ENCODE measurements around the gene RNASE11.
"Not testable (repeated sequence)": the region's sequence is repeated elsewhere in the genome, so short reads cannot be mapped to it uniquely, and the experiment has no call there.

RNASE11 gene

DNA sequence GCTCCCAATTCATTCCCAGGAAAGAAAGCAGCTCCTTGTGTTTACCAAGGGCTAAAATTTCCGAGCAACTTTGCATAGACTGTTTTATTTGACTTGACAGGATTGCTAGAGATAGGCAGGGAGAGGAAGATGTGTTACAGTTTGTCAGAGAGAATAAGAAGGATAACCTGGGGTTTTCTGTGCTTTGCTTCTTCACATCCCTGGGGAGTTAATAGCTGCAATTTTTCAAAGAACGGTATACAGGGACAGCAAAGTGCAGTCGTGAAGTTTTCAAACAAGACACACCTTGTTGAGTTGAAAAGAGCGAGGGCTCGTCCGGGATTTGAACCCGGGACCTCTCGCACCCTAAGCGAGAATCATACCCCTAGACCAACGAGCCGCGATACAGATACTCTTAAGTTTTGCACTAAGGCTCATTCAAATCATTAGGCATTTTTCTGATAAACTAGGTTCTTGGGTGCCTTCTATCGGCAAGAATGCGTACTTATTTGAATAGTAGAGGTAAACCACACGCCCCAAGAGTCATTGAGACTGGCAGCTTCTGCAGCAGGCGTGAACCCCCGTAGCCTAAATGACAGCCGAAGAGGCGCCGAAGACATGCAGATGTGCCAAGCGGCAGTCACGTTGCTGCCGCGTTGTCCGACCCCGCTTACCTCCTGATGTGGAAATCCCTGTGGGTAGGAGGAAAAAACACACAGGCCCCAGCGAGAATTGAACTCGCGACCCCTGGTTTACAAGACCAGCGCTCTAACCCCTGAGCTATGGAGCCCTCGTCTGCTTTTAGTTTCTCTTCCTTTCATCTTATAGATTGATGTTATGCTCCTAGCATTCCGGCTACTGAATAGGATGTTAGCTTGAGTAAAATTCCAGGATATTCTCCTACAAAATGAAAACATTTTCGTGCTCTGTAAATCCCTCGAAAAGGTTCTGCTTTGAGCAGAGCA lies 25.6 kb upstream of the RNASE11 start:
- DNase-seq = peak; percentile 89

- no peak for DNase-seq
Observed at GRCh38 chr14:20612403-20612802, 24.6 kb upstream of the RNASE11 start.

GRCh38 chr14:20611277-20611676 lies 23.5 kb upstream of the RNASE11 start:
- no peak for DNase-seq

DNA sequence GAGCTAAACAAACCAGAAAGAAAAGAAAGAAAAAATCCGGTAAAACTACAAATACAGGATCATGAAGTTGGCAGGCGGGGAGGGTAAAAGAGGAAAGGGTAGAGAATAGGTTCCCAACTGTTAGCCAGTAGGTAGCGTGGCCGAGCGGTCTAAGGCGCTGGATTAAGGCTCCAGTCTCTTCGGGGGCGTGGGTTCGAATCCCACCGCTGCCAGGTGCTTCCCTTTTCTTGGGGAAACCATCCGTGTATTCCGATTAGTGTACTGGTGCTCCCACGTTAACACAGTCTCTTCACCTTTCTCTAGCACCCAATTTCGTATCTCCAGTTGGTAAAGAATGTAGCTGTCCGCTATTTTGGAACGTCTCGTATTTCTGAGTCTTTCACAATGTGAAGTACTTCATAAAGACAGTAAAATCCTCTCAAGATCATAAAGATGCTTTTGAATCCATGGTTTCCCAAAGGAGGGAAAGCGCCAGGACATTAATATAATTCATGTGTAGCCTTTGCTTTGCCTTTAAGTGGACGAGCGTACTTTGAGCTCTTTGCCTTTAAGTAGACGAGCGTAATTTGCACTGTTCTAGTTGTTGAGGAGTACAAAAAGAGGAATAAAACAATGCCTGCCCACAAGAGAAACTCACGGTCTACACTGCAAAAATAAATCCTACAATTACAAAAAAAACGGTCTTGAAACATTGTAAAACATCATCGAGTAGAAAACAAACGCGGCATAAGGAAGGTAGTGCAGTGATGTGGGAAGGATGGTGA lies 22.4 kb upstream of the RNASE11 start:
- DNase-seq = peak; percentile 50

DNA sequence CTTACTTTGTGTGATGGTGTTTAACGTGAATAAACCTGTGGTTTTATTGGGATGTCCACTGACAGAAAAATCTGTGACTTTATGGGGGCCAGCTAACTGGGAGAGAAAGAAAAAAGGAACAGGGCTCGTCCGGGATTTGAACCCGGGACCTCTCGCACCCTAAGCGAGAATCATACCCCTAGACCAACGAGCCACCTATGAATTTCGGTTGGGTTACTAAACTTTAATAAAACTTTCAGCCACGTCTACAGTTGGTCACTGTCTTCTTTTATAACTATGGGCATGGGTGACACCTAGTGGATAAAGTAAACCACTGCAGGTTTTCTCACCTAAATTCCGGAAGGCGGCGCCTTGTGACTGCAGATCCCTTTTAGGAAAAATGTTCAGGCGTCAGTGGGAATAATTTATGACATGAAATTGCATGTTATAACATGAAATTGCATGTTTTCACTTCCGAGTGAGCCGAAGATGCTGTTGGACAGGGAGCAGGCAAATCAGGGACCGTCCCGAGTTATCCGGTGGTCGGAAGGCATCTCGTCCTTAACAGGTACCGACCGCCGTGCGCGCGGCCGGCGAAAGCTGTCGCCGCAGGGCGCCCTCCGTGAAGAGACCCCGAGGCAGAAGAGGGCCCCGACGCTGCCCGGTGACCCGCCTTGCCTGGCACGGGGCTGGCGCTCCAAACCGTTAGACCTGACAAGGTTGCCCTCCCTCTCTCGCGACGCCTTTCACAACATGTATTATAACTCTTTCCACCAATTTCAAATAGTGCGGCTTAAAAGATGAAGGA lies 21.6 kb upstream of the RNASE11 start:
- peak; percentile 74 for DNase-seq

GRCh38 chr14:20608383-20609110 lies 20.7 kb upstream of the RNASE11 start:
- DNase-seq = no peak

GRCh38 chr14:20607617-20608016 lies 19.8 kb upstream of the RNASE11 start:
- no peak for DNase-seq

DNA sequence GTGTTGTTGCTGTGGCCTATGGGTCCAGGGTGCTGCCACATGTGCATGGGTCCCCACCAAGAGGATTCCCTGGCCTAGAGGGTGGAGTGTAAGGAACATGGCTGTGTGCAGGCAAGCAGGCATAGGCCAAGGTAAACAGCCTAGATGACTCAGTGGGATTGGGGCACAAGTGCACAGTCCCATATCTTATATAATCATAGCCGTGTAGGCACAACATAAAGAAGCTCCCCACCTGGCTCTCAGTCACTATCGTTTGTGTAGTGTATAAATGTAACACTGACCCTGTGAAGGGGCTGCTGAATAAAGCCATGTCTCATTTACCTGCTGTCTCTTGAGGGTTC lies 19.1 kb upstream of the RNASE11 start:
- DNase-seq = no peak

DNA sequence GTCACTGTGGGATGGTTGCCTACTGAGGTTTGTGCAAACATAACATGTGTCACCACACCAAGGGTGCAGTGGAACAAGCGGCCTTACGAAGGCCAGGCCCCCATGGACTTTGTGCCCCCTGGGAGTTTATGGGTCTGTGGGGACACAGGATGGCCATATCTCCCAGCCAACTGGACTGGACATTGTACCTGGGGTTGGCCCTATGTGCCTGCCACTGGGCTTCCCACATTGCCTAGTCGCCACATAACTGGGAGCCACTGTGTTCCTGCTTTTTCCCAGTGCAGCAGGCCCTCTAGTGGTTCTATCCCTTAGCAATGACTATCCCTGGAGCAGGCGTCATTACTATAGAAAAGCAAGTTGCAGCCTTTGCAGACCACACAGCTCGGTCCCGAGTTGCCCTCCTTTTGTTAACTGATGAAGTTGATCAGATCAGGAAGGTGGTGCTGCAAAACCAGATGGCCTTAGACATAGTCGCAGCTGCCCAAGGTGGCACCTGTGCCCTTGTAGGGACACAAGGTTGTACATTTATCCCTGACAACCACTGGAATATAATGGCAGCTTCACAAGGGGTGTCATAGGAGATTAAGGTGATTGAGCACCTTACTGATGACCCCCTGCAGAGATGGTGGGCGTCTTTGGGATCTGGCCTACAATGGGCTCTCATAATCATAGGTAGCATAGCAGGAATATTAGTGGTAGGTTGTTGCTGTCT lies 18.5 kb upstream of the RNASE11 start:
- no peak for DNase-seq

DNA sequence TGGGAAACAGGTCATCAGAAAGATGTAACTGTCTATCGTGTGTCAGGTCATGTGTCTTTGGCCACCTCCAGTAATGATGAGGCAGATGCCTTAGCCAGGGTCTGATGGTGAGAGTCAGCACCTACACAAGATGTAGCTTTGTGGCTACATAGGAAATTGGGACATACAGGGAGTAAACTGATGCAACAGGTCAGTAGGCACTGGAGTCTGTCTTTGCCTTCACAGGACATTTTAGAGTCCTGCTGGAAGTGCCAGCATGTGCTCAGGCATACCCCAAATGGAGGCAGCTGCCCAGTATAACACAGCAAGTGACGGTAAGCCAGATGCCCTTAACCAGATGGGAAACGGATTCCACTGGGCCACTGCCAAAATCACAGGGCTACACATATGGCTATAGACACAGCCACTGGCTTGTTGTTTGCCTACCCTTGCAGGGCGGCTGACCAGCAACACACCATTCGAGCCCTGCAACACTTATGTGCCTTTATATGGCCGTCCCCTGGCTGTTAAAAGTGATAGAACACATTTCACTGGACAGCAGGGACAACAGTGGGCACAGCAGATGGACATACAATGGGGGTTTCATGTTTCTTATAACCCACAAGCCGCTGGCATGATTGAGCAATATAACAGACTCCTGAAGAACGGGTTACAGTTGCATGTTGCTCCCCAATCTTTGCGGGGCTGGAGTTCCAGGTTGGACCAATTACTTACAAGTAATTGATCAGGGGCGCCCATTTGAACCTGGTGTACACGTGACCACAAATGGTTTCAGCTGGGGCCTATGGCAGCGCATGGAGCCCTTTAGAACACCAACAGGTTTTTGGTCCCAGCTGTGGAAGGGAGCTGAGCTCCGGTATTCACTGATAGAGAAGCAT lies 16.3 kb upstream of the RNASE11 start:
- DNase-seq = no peak

GRCh38 chr14:20602583-20602982 lies 14.8 kb upstream of the RNASE11 start:
- no peak for DNase-seq

DNA sequence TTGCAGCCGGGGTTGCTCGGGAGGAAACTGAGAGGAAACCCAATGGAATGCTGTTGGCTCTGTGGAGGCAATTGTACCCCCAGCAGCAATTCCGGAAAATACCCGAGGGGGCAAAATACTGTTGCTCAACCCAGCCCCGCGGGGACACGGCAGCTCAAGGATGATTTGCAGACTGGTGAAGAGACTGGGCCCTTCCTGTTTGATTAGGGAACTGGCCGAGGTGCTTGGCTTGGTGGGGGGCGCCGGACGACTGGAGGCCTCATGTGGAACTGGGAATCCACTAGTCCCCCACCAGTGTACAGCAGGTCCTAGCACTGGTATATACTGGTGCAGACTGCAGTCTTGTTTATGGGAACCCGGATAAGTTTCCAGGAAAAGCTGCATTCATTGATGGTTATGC lies 13.7 kb upstream of the RNASE11 start:
- DNase-seq = no peak

GRCh38 chr14:20597108-20597507 lies 9.3 kb upstream of the RNASE11 start:
- no peak for DNase-seq

DNA sequence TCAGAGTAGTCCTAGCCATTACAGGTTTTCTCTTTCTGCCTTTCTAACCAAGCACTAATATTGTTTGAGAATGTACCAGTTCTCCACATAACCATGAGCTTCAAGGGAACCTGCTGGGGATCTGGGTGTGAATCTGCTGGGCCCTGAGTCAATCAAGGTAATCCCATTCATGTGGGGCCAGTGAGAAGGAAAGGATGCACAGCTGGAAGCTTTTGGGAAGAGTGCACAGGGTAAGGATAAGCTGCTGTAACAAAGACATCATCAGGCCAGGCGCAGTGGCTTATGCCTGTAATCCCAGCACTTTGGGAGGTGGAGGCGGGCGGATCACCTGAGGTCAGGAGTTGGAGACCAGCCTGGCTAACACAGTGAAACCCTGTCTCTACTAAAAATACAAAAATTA lies 7.9 kb upstream of the RNASE11 start:
- DNase-seq = not testable (repeated sequence)

GRCh38 chr14:20592574-20592973 lies 4.8 kb upstream of the RNASE11 start:
- no peak for DNase-seq

GRCh38 chr14:20591235-20591634 lies 3.4 kb upstream of the RNASE11 start, which contains the start of gene RNASE12:
TSS of gene RNASE12 (minus strand) at chr14:20591376. CDS start at chr14:20590723, 653 bp downstream.
- DNase-seq = no peak

GRCh38 chr14:20583908-20584307 lies 3.9 kb downstream of the RNASE11 start:
- no peak for DNase-seq

DNA sequence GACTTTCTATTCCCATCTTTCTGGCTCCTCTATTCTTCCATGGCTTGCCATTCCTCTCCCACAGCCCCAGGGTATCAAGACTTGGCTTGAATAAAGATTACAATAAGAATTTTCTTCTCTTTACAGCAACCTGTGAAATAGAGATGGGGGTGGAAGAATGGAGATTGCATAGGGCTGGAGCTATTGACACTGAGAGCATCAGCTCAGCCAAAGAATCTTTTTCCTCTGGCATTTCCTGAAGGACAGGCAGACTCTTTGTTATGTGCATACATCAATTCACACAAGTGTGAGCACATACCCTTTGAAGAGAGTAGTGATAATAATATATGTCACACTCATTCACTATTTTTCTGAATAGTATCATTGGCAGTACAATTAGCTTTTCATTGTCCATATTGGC lies 4.7 kb downstream of the RNASE11 start:
- no peak for DNase-seq

DNA sequence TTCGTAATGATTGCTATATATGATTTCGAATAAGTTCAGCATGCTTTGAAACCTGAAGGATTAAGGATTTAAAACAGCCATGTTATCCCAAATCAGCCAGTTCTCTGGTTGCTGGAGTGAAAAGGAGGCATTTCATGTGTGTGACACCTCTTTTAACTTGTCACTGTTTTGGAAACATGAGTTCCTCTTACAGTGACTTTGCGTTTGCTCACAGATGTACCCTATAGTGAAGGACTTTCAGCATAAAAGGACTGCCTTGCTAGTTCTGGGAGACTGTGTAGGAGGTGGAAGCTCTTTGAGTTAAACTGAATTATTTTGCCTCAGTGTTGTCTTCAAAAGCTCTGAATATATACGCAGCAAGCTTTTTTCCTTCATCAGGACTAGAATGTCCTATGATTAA lies 7.6 kb downstream of the RNASE11 start:
- DNase-seq = no peak

- DNase-seq = no peak
Observed at GRCh38 chr14:20578784-20579502, 8.9 kb downstream of the RNASE11 start.

Measured in GF-D8 (cell line).